Left renal pelvis (tissue), 4 donors: Measurements from ENCODE around the gene POSTN. TPM values are rescaled to one million over a fixed set of nuclear protein-coding genes. Genes with fewer than 3 reads are reported as not detected.

Experiments used
- DNase-seq, 4 donors: peaks; one replicate each; pipeline ENCODE4 v3.0.0-alpha.2; 2013; ENCODE audit warnings: low read depth in 4 of 4, low spot score in 3 of 4
- polyA plus RNA-seq, 4 donors: library from polyadenylated mRNA; unstranded; fragments of 120-200 nt; gene quantifications; one replicate each; pipeline ENCODE4 v1.2.1, GENCODE V29; 2013; ENCODE audit not compliant: insufficient read length in 4 of 4

POSTN gene
- polyA plus RNA-seq, 4 donors, result 283 to 5,755 (median 546) TPM

- DNase-seq, result no peak
Observed at GRCh38 chr13:37526710-37527473, 71.7 kb downstream of the POSTN start.

GRCh38 chr13:37515226-37515625, 83.3 kb downstream of the POSTN start:
- no peak for DNase-seq
